ENCODE results near the gene MLANA.

MLANA gene

DNA sequence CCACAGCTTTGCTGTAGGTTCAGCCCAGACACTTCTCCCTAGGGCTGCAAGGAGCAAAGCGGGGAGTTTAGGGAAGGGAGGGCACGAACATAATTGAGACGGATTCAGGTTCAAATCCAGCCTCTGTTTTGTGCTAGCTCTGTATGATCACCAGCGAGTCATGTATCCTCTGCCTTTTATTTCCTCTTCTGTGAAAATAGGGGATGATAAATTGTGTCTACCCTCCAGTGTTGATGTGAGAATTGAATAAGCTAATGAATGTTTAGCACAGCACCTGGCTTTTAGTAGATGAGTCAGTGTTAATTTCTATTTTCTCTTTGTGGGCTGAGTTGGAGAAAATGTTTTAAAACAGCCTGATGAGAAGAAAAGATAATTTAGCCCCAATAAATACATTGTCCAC is 6.2 kb downstream of the MLANA start:
- in situ Hi-C loops (cut with MboI; ENCODE audit: low sequenced_read_pairs), result loop anchor here (25.0 kb wide), 3 partner anchors 140 to 665 kb away; no protein-coding TSS in a partner anchor

DNA sequence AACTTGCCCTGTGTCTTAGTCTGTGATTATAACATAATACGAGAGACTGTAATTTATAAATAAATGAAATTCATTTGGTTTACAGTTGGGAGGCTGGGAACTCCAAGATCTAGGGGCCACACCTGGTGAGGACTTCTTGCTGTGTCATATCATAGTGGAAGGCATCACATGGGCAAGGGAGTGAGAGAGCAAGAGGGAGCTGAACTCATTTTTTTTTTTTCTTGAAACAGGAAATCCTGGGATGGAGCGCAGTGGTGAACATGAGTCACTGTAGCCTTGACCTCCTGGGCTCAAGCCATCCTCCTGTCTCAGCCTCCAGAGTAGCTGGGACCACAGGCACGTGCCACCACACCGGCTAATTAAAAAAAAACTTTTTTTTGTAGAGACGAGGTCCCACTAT is 7.2 kb downstream of the MLANA start:
- in situ Hi-C loops (cut with MboI; ENCODE audit: low sequenced_read_pairs), result loop anchor here (25.0 kb wide), 3 partner anchors 139 to 664 kb away; no protein-coding TSS in a partner anchor

DNA sequence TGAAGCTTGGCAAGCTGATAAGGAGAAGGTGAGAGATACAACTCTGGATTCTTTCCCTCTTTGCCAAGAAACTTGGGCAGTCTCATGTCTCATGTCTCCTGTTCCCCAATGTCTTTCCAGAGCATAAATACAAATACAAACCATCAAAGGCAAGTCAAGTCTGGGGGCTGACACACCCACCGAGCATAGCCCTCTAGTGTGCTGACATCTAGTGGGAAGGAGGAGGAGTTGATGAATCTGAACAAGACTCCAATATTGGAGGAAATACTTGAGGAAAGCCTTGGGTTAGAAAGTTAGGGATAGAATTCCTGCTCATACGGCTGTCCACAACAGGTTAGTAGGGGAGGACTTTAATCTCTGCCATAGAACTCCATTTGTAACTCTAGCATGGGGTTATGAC is 8.6 kb downstream of the MLANA start:
- in situ Hi-C loops (cut with MboI; ENCODE audit: low sequenced_read_pairs), result loop anchor here (25.0 kb wide), 3 partner anchors 138 to 663 kb away; no protein-coding TSS in a partner anchor

DNA sequence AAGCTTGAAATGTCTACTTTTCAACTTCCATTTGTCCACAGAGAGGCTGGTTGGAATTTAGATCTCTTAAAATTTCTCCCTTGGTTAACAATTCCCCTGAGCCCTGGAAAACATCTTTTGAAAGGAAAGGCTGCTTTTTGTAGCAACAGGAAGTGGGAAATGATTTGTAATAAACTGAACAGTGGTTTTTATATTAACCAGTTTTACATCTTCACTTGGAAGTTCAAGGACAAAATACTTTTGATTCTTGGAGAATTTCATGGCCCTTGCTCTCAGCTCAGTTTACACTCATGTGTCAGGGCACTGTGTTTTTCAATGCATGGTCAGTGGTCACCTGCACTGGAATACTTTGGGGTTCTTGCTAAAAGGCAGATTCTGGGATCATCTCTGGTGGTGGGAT is 9.9 kb downstream of the MLANA start:
- in situ Hi-C loops (cut with MboI; ENCODE audit: low sequenced_read_pairs), result no loop called here

DNA sequence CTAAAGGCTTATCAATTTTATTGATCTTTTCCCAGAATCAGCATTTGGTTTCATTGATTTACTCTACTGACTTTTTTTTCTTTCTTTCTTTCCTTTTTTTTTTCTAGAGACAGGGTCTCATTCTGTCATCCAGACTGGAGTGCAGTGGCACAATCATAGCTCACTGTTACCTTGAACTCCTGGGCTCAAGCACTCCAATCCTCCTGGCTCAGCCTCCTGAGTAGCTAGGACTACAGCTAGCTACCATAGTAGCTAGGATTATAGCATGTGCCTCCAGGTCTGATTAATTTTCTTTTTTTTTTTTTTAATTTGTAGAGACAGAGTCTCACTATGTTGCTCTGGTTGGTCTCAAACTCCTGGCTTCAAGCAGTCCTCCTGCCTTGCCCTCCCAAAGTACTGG is 11.7 kb downstream of the MLANA start:
- in situ Hi-C loops (cut with MboI; ENCODE audit: low sequenced_read_pairs), result no loop called here

DNA sequence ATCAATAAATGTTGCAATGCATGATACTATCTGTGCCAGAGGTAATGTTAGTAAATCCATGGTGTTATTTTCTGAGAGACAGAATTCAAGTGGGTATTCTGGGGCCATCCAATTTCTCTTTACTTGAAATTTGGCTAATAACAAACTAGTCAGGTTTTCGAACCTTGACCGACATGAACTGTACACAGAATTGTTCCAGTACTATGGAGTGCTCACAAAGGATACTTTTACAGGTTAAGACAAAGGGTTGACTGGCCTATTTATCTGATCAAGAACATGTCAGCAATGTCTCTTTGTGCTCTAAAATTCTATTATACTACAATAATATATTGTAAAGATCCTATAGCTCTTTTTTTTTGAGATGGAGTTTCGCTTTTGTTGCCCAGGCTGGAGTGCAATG is 18.2 kb downstream of the MLANA start:
- in situ Hi-C loops (cut with MboI; ENCODE audit: low sequenced_read_pairs), result no loop called here

DNA sequence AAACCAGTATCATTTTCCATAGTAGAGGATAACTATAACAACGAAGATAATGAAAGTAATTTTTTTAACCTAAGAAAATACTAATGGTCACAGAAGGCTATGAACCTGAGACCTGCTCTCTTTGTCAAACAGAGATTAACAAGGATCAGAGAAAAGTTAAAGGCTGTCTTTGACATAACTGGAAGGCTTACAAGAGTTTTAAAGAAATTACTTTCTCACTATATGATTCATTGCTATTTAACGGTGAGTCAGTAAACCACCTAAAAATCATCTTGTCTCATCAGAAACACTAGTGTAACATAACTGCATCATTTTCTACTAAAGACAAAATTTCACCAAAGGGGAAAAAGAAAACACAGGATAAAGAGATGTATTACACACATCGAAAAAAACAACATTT is 19.3 kb downstream of the MLANA start:
- in situ Hi-C loops (cut with MboI; ENCODE audit: low sequenced_read_pairs), result no loop called here

DNA sequence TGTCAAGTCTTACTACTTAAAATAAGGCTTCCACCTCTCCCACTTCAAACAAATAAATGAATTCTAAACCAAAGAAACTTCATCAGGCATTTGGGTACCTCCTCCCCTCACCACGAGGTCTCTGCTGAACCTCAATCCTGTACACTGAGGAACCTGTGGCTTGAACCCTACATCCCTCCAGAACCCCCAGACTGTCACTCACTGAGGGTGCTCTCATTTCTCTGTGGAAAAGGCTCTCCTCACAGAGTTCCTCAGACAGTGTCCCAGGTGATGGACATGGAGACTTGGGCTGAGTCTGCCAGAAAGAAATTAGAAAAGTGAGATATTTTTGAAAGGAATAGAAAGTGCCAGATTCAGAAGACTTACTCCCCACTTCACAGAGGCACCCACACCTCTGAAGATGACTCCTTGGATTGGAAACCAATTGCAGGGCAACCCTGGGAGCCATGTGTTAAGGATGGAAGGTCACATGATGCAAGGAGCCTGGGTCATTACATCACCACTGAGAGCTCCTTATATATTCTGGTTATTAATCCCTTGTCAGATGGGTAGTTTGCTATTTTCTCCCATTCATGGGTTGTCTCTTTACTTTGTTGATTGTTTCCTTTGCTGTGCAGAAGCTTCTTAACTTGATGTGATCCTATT is 19.8 kb downstream of the MLANA start:
- in situ Hi-C loops (cut with MboI; ENCODE audit: low sequenced_read_pairs), result no loop called here

DNA sequence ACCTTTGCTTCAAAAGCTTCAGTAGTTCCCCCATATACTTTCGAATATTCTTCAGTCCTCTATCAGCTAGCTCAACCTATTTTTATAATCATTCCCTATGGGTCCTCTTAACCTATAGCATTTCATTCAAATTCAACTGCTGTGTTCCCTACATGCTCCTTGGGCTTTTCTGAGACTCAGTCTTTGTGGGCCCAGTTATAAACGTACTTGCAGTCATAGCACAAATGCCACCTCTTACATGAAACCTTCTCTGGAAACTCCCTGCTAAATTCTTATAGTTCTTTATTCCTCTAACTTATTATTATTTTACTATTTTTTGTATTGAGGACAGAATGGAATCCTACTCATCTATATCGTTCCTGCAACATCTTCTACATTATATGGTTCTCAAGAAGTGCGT is 24.7 kb downstream of the MLANA start:
- in situ Hi-C loops (cut with MboI; ENCODE audit: low sequenced_read_pairs), result no loop called here

DNA sequence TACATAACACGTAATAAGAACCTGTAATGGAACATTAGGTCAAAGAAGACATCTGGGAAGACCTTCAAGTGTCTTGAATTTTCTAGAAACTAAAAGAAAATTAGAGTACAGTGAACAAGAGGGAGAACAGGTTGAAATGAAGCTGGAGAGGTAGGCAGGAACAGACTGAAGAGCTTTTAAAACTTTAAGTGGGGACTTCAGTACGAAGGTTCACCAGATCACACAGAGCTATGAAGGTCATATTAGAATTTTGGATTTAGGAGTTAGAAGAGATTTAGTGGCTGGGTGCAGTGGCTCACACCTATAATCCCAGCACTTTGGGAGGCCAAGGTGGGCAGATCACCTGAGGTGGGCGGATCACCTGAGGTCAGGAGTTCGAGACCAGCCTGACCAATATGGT is 26.6 kb downstream of the MLANA start:
- in situ Hi-C loops (cut with MboI; ENCODE audit: low sequenced_read_pairs), result no loop called here

DNA sequence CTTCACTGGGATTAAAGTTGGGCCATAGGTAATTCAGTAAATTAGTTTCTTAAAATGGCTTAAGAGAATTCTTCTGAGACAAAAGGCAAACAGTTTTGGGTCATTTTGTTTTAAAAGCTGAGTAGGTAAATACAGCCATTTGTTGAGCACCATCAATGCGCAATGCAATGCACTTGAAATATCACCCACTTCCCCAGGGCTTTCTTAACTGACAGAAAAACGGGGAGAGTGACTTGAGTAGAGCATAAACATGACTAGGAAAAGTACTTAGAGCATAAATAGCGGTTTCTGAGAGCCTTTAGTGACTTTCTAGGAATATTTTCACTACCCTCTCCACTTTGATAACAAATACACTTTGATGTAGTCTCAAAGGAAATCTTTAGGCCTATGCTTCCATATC is 27.2 kb downstream of the MLANA start:
- in situ Hi-C loops (cut with MboI; ENCODE audit: low sequenced_read_pairs), result no loop called here

DNA sequence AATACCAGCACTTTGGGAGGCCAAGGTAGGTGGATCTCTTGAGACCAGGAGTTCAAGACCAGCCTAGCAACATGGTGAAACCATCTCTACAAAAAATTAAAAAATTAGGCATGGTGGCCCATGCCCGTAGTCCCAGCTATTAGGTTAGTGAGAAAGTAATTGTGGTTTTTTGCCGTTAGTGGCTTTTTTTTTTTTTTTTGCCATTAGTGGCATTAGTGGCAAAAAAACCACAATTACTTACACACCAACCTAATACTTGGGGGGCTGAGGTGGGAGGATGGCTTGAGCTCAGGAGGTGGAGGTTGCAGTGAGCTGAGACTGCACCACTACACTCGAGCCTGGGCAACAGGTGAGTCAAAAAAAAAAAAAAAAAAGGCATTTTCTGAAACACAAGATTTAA is 27.8 kb downstream of the MLANA start:
- in situ Hi-C loops (cut with MboI; ENCODE audit: low sequenced_read_pairs), result no loop called here

DNA sequence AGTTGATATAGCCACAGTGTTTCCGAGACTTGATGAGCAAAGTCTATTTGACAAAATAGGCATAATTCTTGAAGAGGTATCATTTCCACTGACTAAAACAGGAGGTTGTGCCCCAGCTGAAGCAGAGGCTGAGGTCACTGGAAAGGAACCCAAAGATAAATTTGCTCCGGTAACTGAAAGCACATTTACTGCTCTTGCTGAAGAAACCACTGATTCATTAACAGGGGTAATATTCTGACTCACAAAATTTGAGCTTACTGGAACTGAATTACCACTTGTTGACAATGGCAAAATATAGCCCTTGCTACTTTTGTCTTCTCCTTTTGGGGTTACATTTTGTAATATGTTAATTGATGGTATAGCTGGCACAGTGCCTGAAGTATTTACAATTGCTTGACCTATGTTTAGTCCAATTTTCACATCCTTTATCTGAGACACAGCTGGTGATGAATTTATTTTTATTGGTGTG is 30.2 kb downstream of the MLANA start:
- in situ Hi-C loops (cut with MboI; ENCODE audit: low sequenced_read_pairs), result no loop called here

DNA sequence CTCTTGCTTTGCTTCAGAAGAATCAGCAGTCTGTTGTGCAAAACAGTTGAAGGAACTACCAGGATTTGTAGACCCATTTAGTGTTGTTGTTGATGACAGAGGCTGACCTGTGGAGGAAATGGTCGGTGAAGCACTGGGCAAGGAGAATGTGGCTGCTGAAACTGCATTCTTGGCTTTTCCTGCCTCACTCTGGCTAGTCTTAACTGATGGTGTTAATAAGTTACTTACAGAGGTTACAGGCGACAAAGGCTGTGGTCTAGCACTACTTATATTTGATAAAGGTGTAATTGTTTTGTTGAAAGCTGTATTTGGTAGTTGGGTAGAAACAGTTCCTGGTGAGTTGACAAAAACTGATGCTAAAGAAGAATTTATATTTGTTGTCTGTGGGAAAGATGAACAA is 31.5 kb downstream of the MLANA start:
- in situ Hi-C loops (cut with MboI; ENCODE audit: low sequenced_read_pairs), result no loop called here

DNA sequence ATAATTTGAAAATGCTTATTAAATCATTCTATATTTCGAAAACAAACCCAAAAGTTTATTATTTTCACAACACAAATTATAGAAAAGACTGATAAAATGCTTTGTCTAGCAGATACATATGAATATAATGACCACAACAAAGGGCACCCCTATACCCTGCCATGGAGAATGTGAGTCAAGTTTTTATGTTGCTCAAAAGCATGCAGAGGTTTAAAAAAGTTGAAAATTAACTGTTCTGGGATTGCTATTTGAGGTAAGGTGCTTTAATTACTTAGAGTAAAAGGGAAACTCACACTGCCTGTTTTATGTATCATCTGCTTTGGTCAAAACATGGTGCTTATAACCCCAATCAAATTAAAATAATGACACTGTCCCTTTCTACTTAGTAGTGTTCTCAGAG is 41.0 kb downstream of the MLANA start:
- in situ Hi-C loops (cut with MboI; ENCODE audit: low sequenced_read_pairs), result no loop called here

DNA sequence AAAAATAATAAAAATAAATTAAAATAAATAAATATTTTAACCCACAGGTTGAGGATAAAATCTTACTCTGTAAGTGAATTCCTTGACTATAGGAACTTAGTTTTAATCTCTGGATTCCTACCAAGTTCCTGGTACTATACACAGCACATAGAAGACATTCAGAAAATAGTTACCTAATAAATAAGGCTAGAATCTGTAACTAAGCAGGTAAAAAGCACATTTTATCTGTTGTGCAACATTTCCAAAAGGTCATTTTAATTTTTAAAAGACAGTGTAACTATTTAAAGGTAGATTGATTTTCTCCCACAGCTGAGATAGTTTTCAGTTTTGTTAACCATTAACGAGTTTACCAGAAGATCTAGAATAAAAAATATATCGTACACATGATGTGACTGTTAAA is 47.8 kb downstream of the MLANA start:
- in situ Hi-C loops (cut with MboI; ENCODE audit: low sequenced_read_pairs), result no loop called here

DNA sequence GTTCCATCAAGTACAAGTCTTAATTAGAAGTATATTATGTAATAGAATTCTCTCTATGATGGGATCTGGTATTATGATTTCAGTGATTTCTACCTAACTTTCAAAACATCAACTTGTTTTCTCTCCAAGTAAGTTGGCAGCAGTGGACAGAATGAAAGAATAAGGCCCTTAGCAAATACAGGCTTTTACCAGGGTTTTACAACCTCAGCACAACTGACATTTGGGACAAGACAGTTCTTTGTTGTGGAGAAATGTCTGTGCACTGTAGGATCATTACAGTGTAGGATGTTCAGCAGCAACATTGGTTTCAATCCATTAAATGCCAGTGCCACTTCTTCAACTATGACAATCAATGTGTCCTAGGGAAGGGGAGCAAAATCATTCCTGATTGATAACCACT is 48.8 kb downstream of the MLANA start:
- in situ Hi-C loops (cut with MboI; ENCODE audit: low sequenced_read_pairs), result no loop called here

DNA sequence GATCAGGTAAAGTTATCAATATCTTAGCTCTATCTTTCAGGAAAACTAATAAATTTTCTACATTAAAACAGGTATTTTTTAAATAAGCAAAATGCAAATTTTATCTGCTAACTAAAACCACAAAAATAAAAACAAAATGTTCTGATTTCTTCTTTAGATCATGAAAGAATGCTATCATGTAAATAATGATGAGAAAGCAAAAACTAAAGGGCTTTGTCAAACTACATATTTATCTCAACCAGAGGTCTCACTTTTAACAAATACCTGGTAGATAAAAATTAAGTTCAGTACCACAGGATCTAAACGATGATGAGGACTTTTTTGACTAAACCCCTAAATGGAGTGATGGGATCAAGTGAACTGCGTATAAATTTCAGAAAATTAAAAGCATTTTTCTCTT is 50.5 kb downstream of the MLANA start:
- in situ Hi-C loops (cut with MboI; ENCODE audit: low sequenced_read_pairs), result no loop called here

DNA sequence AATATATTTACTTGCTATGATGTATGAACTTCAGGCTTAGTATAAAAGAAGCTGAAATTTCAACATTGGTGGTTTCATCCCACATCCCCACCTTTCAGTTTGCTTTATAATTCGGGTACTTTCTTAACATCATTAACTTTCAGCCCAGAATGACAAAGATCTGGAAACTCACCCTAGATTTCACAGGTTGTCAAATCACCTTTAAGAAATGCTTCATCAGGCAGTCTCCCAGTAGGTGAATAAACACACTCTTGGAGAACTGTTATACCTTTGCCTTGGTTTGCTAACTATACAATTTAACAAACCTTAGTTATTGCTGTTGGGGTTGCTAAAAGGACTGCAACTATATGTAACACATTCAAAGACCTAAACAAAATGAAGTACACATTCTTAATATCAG is 54.4 kb downstream of the MLANA start:
- in situ Hi-C loops (cut with MboI; ENCODE audit: low sequenced_read_pairs), result no loop called here

DNA sequence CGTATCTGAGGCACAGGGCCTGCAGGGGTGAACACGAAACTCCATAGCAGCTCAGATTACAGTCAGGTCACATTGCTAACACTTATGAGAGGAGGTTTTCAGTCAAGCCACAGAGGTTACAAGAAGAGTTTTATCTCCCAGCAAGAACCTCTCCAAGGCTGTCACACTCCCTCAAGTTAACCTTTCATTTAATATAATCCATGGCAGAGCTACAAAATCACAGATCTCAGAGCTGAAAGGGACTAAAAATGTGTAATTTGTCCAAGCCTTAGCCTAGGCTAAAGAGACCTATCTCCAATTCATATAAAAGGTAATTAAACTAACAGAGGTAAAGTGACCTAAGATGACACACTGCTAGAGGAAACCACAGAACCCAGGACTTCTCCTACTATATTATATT is 57.2 kb downstream of the MLANA start:
- in situ Hi-C loops (cut with MboI; ENCODE audit: low sequenced_read_pairs), result no loop called here

DNA sequence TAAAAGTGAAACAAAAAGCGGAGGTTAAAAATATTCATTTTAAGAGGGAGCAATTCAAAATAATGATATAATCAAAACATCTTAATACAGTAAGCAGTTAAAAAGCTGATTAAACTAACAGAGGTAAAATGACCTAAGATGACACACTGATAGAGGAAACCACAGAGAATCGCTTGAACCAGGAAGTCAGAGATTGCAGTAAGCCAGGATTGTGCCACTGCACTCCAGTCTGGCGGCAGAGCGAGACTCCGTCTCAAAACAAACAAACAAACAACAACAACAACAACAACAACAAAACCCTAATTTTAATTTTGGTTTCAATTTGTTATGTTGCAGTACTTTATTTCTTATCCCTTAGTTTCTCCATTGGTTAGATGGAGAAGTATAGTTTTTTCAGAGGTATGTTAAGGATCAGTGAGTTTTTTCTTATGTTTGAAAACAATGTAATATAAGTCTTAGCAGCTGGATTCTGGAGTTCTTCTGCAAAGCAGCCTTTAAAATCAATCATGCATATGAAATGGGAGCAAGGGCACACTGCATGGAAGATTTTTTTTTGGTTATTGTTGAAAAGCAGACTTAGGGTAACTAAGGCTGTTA is 58.5 kb downstream of the MLANA start:
- in situ Hi-C loops (cut with MboI; ENCODE audit: low sequenced_read_pairs), result no loop called here

DNA sequence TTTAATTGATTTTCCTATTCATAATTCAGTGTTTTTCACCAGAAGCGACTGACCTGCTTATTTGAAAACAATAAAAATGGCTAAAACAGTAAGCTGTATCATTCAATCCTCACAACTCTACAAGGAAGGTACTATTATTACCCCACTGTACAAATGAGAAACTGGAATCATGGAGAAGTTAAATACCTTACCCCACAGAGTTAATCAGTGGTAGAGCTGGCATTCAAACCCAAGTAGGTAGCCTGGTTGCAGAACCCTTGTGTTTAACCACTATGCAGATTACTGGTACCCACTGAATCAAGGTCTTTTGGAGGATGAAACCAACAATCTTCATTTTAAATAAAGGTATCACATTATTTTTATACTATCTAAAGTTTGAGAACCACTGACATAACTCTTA is 59.6 kb downstream of the MLANA start:
- in situ Hi-C loops (cut with MboI; ENCODE audit: low sequenced_read_pairs), result loop anchor here (25.0 kb wide), 1 partner anchor 112 kb away; no protein-coding TSS in a partner anchor
